GM23338 (cell line): Measurements from ENCODE around the gene LHX4. TPM values are rescaled to one million over a fixed set of nuclear protein-coding genes. Genes with fewer than 3 reads are reported as not detected.

ENCODE experiments used
- ATAC-seq: fragments of 200-7000 bp; cut with Tn5 transposase; 3 replicates; pipeline ENCODE4 v1.9.1; 2020
- DNase-seq: peaks from one replicate; pipeline ENCODE4 v3.0.0-alpha.2; 2015; ENCODE audit warnings: low spot score
- H2AFZ ChIP-seq: fragments of 200-600 bp; sonication (generic); 2 replicates; pipeline ENCODE4 v1.8.0; 2016; ENCODE audit warnings: antibody characterized with exemption, mild to moderate bottlenecking, moderate library complexity
- H3F3A ChIP-seq: fragments of 200-600 bp; sonication (generic); replicated peaks from 2 replicates; pipeline ENCODE4 v1.8.0; 2017; ENCODE audit warnings: antibody characterized with exemption, mixed run types, low read depth
- H3K27ac ChIP-seq: fragments of 200-600 bp; sonication (generic); 2 replicates; pipeline ENCODE4 v1.6.1; 2016; ENCODE audit warnings: low read depth
- H3K27me3 ChIP-seq: fragments of 200-600 bp; sonication (generic); 2 replicates; pipeline ENCODE4 v1.8.0; 2016; ENCODE audit warnings: mild to moderate bottlenecking, mixed run types, moderate library complexity; ENCODE audit not compliant: insufficient read depth
- H3K36me3 ChIP-seq: fragments of 200-600 bp; sonication (generic); 2 replicates; pipeline ENCODE4 v1.8.0; 2016; ENCODE audit warnings: mild to moderate bottlenecking; ENCODE audit not compliant: insufficient read depth
- H3K4me1 ChIP-seq: fragments of 200-600 bp; sonication (generic); 2 replicates; pipeline ENCODE4 v1.8.0; 2016; ENCODE audit warnings: mild to moderate bottlenecking, moderate library complexity; ENCODE audit not compliant: insufficient read depth
- H3K4me2 ChIP-seq: fragments of 200-600 bp; sonication (generic); 2 replicates; pipeline ENCODE4 v1.7.1; 2017; ENCODE audit warnings: mixed run types
- H3K4me3 ChIP-seq: fragments of 200-600 bp; sonication (generic); 2 replicates; pipeline ENCODE4 v1.6.1; 2016; ENCODE audit warnings: mixed run types
- H3K79me2 ChIP-seq: fragments of 200-600 bp; sonication (generic); replicated peaks from 2 replicates; pipeline ENCODE4 v1.8.0; 2017; ENCODE audit warnings: mild to moderate bottlenecking; ENCODE audit not compliant: insufficient read depth
- H3K9me2 ChIP-seq: fragments of 200-600 bp; sonication (generic); 2 replicates; pipeline ENCODE4 v1.8.0; 2017; ENCODE audit not compliant: insufficient read depth
- H4K20me1 ChIP-seq: fragments of 200-600 bp; sonication (generic); replicated peaks from 2 replicates; pipeline ENCODE4 v1.8.0; 2017; ENCODE audit warnings: mild to moderate bottlenecking; ENCODE audit not compliant: insufficient read depth
- H3K27ac Mint-ChIP-seq: 2 replicates; pipeline ENCODE4 v1.8.0; 2020; ENCODE audit warnings: inconsistent platforms, mild to moderate bottlenecking, moderate library complexity, mixed read lengths
- H3K27me3 Mint-ChIP-seq: 3 replicates; pipeline ENCODE4 v1.8.0; 2022; ENCODE audit warnings: low read depth, mild to moderate bottlenecking, moderate library complexity, mixed read lengths, inconsistent platforms; ENCODE audit not compliant: insufficient read depth, poor library complexity
- H3K36me3 Mint-ChIP-seq: 3 replicates; pipeline ENCODE4 v1.8.0; 2021; ENCODE audit warnings: low read depth, mild to moderate bottlenecking, inconsistent platforms, moderate library complexity, mixed read lengths
- H3K4me1 Mint-ChIP-seq: 3 replicates; pipeline ENCODE4 v1.8.0; 2020; ENCODE audit warnings: mild to moderate bottlenecking, inconsistent platforms, mixed read lengths
- H3K4me3 Mint-ChIP-seq: 3 replicates; pipeline ENCODE4 v1.8.0; 2021; ENCODE audit warnings: moderate library complexity, mild to moderate bottlenecking, inconsistent platforms, mixed read lengths
- H3K9me3 Mint-ChIP-seq: 3 replicates; pipeline ENCODE4 v1.8.0; 2020; ENCODE audit warnings: moderate library complexity, mild to moderate bottlenecking, inconsistent platforms, mixed read lengths
- CREB1 ChIP-seq: fragments of 250-450 bp; sonication (Bioruptor Pico); IDR thresholded peaks from 2 replicates; pipeline ENCODE4 v1.5.0; 2020; ENCODE audit warnings: low read depth, mild to moderate bottlenecking, moderate library complexity
- EZH2 ChIP-seq: fragments of 200-600 bp; sonication (generic); IDR thresholded peaks from one replicate; pipeline ENCODE4 v1.8.0; 2017; ENCODE audit warnings: antibody characterized with exemption, mild to moderate bottlenecking, low read depth; ENCODE audit not compliant: unreplicated experiment
- EZH2phosphoT487 ChIP-seq: fragments of 200-600 bp; sonication (generic); IDR thresholded peaks from one replicate; pipeline ENCODE4 v1.8.1; 2018; ENCODE audit warnings: antibody characterized with exemption; ENCODE audit not compliant: unreplicated experiment
- JUNB ChIP-seq: IDR thresholded peaks from one replicate; pipeline ENCODE4 v1.6.1; 2016; ENCODE audit warnings: antibody characterized with exemption; ENCODE audit not compliant: unreplicated experiment
- POLR2AphosphoS5 ChIP-seq: IDR thresholded peaks from 2 replicates; pipeline ENCODE4 v1.6.1; 2016; ENCODE audit warnings: antibody characterized with exemption, low read depth
- STAT1 ChIP-seq: IDR thresholded peaks from one replicate; pipeline ENCODE4 v1.6.1; 2016; ENCODE audit warnings: antibody characterized with exemption; ENCODE audit not compliant: unreplicated experiment
- ZNF114 ChIP-seq: fragments of 250-450 bp; sonication (Bioruptor Pico); IDR thresholded peaks from 2 replicates; pipeline ENCODE4 v1.5.0; 2020; ENCODE audit warnings: mild to moderate bottlenecking, moderate library complexity
- ZNF331 ChIP-seq: fragments of 250-450 bp; sonication (Bioruptor Pico); IDR thresholded peaks from 2 replicates; pipeline ENCODE4 v1.5.0; 2020; ENCODE audit warnings: low read depth, mild to moderate bottlenecking, moderate library complexity
- polyA plus RNA-seq: library from polyadenylated mRNA; unstranded; fragments of >200 nt; fragmentation: Nextera tagmentation; extraction: Ambion mirVana; gene quantifications from 2 replicates; pipeline ENCODE4 v1.2.1, GENCODE V29; 2016
- total RNA-seq: library from RNA; depleted of rRNA; stranded (reverse); fragments of >200 nt; shearing (Covaris generic); gene quantifications from 2 replicates; pipeline ENCODE4 v1.2.3, GENCODE V29; 2014
- TF ChIP-seq, protein P1 (sequence below): IDR thresholded peaks from one replicate; pipeline ENCODE4 v1.6.1; 2018; ENCODE audit warnings: antibody characterized with exemption; ENCODE audit not compliant: unreplicated experiment
- TF ChIP-seq, protein P2 (sequence below): IDR thresholded peaks from 2 replicates; pipeline ENCODE4 v1.6.1; 2016; ENCODE audit warnings: antibody characterized with exemption
- TF ChIP-seq, protein P3 (sequence below), 2 experiments: fragments of 200-600 bp in 1 of 2; sonication (generic) in 1 of 2; conservative IDR thresholded peaks; 2 replicates each; pipeline versions ENCODE4 v1.5.1 to v1.6.1; 2016 to 2017; ENCODE audit warnings: antibody characterized with exemption in 2 of 2, low read depth in 2 of 2, mild to moderate bottlenecking in 2 of 2, moderate library complexity in 1 of 2

The LHX4 gene
- total and polyA plus RNA-seq, 2 experiments from 2014 or later = 1.4 to 2.5 TPM

DNA sequence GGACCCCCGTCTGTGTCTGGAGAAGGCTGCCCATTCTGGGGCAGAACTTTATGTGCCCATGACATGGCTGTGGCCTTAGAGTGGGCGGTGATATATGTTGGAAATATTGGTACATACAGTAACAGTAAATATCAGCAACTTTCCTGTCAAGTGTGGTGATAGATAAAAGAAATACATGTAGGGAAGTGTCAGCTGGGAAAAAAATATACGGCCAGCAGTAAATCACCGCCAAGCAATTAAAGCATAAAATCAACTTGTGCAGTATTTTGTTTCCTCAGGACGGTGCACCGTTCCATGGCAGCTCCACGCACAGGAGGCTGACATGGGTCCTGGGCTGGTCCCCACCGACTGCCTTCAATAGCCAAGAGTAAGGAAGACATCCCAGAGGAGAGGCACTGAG lies 27.4 kb downstream of the LHX4 start (continued):
- TF ChIP-seq, protein P1, sequence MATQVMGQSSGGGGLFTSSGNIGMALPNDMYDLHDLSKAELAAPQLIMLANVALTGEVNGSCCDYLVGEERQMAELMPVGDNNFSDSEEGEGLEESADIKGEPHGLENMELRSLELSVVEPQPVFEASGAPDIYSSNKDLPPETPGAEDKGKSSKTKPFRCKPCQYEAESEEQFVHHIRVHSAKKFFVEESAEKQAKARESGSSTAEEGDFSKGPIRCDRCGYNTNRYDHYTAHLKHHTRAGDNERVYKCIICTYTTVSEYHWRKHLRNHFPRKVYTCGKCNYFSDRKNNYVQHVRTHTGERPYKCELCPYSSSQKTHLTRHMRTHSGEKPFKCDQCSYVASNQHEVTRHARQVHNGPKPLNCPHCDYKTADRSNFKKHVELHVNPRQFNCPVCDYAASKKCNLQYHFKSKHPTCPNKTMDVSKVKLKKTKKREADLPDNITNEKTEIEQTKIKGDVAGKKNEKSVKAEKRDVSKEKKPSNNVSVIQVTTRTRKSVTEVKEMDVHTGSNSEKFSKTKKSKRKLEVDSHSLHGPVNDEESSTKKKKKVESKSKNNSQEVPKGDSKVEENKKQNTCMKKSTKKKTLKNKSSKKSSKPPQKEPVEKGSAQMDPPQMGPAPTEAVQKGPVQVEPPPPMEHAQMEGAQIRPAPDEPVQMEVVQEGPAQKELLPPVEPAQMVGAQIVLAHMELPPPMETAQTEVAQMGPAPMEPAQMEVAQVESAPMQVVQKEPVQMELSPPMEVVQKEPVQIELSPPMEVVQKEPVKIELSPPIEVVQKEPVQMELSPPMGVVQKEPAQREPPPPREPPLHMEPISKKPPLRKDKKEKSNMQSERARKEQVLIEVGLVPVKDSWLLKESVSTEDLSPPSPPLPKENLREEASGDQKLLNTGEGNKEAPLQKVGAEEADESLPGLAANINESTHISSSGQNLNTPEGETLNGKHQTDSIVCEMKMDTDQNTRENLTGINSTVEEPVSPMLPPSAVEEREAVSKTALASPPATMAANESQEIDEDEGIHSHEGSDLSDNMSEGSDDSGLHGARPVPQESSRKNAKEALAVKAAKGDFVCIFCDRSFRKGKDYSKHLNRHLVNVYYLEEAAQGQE = no peak

DNA sequence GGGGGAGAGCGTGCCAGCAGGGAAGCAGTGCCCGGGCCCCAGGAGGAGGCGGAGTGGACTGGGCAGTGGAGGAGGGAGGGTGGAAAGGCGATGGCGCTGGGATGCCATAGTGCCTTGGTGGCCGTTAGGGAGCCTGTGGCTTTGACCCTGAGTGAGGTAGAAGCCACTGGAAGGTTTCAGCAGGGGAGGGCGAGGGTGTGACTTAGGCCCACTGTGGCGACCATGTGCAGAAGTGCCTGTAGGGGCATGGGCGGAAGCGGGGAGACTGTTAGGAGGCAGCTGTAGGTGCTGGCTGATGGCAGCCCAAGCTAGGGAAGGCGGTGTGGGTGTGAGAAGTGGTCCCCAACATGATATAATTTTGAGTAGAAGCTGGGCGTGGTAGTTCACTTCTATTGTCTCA lies 28.2 kb downstream of the LHX4 start:
- Mint-ChIP-seq H3K27ac (no peak overlapping the region), H3K27me3 (peaks cover 8% of the 10 kb centered on the region), H3K4me3 (no peak overlapping the region), H3K4me1 (peaks cover 32% of the 10 kb centered on the region), H3K9me3 (no peaks in the 10 kb centered on the region; the same call in 2 of the 3 replicates), H3K36me3 (no peaks in the 10 kb centered on the region; the same call in 2 of the 3 replicates)
- Histone ChIP-seq H3K79me2 (no peaks in the 10 kb centered on the region), H4K20me1 (no peaks in the 10 kb centered on the region), H3K27ac (no peak overlapping the region), H3F3A (no peaks in the 10 kb centered on the region), H3K4me2 (no peak overlapping the region), H2AFZ (no peak overlapping the region), H3K4me1 (no peaks in the 10 kb centered on the region), H3K4me3 (no peak overlapping the region), H3K36me3 (no peaks in the 10 kb centered on the region), H3K9me2 (no peaks in the 10 kb centered on the region), H3K27me3 (no peaks in the 10 kb centered on the region)
- DNase-seq (no peak), ATAC-seq (no peak)
- no peak for TF ChIP-seq STAT1
- no peak for TF ChIP-seq POLR2AphosphoS5
- no peak for TF ChIP-seq JUNB
- no peak for TF ChIP-seq EZH2
- TF ChIP-seq CREB1 (CRISPR knock-in tag) = no peak
- no peak for TF ChIP-seq EZH2phosphoT487
- TF ChIP-seq, protein P1 = no peak
- TF ChIP-seq, protein P2, sequence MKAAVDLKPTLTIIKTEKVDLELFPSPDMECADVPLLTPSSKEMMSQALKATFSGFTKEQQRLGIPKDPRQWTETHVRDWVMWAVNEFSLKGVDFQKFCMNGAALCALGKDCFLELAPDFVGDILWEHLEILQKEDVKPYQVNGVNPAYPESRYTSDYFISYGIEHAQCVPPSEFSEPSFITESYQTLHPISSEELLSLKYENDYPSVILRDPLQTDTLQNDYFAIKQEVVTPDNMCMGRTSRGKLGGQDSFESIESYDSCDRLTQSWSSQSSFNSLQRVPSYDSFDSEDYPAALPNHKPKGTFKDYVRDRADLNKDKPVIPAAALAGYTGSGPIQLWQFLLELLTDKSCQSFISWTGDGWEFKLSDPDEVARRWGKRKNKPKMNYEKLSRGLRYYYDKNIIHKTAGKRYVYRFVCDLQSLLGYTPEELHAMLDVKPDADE = no peak
- TF ChIP-seq ZNF331 (CRISPR knock-in tag) = no peak
- no peak for TF ChIP-seq ZNF114 (CRISPR knock-in tag)
- TF ChIP-seq, protein P3, sequence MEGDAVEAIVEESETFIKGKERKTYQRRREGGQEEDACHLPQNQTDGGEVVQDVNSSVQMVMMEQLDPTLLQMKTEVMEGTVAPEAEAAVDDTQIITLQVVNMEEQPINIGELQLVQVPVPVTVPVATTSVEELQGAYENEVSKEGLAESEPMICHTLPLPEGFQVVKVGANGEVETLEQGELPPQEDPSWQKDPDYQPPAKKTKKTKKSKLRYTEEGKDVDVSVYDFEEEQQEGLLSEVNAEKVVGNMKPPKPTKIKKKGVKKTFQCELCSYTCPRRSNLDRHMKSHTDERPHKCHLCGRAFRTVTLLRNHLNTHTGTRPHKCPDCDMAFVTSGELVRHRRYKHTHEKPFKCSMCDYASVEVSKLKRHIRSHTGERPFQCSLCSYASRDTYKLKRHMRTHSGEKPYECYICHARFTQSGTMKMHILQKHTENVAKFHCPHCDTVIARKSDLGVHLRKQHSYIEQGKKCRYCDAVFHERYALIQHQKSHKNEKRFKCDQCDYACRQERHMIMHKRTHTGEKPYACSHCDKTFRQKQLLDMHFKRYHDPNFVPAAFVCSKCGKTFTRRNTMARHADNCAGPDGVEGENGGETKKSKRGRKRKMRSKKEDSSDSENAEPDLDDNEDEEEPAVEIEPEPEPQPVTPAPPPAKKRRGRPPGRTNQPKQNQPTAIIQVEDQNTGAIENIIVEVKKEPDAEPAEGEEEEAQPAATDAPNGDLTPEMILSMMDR (conservative IDR thresholded peaks at IDR 0.05; ENCODE audit: low read depth in 2 of 2) = no peak
